HT-29 (cell line): ENCODE data around the gene USP43. TPM values are rescaled to one million over a fixed set of nuclear protein-coding genes. Genes with fewer than 3 reads are reported as not detected.
A peak's percentile ranks its signal among the peaks of the same experiment; 100 is the strongest.

Experiments
- DNase-seq: peaks from one replicate; pipeline ENCODE4 v3.0.0-alpha.2; 2015; ENCODE audit warnings: low spot score
- total RNA-seq: library from RNA; depleted of rRNA; stranded (reverse); fragments of >200 nt; shearing (Covaris generic); gene quantifications from 2 replicates; pipeline ENCODE4 v1.2.3, GENCODE V29; 2014

Gene USP43
- total RNA-seq, 1 experiment from 2014 or later = 21.7 TPM

GRCh38 chr17:9702914-9703780 lies 57.8 kb downstream of the USP43 start:
- DNase-seq = no peak

GRCh38 chr17:9703781-9704082 lies 58.4 kb downstream of the USP43 start:
- DNase-seq = no peak

DNA sequence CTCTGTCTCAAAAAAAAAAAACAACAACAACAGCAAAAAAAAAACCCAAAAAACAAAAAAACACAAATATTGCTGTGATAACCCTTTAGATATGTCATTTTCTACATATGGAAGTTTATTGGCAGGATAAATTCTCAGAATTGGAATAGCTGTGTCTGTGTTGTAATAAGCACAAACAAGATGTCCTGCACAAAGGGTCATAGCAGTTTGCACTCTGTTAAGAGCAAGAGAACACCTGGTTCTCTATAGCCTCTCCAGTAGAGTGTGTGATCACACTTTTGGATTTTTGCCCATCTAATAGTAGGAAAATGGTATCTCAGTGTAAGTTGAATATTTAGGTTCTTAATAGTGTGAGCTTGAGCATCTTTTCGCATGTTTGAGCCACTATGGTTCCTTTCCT lies 60.4 kb downstream of the USP43 start:
- DNase-seq = no peak

DNA sequence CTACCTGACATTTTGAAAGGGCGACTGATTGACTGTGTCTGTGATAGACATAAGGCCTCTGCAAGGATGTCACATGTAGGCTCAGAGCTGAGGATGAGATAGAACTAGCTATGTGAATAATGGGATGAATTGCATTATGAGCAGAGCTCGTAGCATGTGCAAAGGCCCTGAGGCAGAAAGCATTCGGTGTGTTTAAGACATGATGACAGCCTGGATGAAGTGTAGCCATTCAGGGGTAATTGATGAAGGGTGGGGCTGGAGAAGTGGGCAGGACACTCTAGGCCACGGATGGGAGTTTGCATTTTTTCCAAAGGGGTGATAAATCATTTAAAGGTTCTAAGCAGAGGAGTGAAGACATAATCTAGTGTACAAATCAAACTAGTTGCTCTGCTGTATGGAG lies 62.6 kb downstream of the USP43 start:
- DNase-seq = no peak

DNA sequence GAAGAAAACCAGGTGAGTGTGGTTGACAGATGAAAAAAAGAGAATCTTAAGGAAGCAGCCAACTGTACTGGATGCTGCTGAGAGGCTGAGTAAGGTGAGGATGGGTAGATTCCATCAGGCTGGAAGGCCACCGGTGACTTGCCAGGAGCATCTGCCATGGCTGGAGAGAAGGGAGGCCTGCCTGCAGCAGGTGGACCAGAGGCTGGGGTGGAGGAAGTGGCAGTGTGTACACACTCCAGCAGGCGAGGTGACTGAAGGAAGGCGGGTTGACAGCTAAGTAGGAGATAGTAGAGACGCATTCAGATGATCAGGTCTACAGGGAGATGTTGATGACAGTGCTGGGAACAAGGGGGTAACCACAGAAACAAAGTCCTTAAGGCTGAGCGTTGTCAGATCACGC lies 69.5 kb downstream of the USP43 start:
- DNase-seq = no peak

GRCh38 chr17:9715503-9716016 lies 70.2 kb downstream of the USP43 start:
- DNase-seq = no peak

DNA sequence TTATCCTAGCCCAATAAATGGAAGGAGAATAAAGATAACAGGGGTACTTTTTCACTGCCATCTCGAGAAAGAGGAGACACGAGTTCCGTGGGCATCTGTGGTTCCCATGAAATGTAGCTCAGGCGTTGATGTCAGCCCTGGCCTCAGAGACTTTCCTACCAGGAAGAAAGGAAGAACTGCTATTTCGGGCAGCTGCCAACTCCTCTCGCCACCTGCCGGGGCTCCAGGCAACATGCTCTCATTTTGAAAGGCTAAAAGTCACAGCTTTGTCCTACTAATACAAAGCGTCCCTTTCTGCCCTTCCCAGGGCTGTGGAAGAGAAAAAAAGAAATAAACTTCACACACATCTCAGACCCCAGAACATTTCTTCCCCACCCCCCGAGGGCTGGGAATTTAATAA lies 80.3 kb downstream of the USP43 start:
- no peak for DNase-seq

DNA sequence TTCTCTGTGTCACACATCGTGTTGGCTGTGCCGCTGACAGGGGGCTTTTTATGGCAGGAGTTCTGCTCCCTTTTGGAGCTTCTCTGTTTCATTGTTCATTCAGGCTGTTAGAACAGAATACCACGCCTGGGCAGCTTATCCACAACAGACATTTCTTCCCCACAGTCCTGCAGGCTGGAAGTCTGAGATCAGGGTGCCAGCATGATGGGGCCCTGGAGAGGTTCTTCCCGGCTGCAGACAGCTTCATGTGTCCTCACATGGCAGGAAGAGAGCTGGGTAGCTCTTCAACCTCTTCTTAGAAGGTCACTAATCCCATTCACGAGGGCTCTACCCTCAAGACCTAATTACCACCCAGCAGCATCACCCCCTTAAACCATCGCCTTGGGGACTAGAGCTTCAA lies 81.0 kb downstream of the USP43 start:
- DNase-seq = no peak

- DNase-seq = no peak
These were observed 82.7 kb downstream of the USP43 start for GRCh38 chr17:9728005-9728404.

GRCh38 chr17:9728564-9728963 lies 83.2 kb downstream of the USP43 start:
- no peak for DNase-seq

- DNase-seq = peak; percentile 53
These were observed 83.8 kb downstream of the USP43 start for GRCh38 chr17:9729034-9729650.

DNA sequence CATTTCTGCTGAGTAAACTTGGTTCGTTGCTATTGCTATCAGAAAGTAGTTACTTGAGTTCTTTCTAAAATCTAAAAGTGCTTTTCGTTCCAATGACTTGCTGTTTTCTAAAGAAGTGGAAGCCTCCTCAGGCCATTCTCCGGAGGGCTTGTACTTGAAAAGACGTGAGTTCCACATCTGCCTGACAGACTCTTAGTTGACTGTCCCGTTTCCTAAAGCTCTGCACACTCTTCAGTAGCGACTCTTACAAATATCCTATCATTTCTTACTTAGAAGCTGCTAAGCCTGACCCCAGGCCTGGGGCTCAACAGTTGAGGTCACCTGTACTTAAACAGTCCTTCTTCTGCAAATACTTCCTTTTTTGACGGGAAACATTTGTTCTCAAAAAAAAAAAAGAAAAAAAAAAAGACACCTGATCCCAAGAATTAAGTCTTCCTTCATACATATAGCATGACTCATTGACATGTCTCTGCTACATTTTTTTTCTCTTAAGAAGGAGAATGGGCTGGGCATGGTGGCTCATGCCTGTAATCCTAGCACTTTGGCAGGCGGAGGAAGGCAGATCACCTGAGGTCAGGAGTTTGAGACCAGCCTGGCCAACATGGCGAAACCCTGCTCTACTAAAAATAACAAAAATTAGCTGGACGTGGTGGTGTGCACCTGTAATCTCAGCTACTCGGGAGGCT lies 84.6 kb downstream of the USP43 start:
- no peak for DNase-seq

DNA sequence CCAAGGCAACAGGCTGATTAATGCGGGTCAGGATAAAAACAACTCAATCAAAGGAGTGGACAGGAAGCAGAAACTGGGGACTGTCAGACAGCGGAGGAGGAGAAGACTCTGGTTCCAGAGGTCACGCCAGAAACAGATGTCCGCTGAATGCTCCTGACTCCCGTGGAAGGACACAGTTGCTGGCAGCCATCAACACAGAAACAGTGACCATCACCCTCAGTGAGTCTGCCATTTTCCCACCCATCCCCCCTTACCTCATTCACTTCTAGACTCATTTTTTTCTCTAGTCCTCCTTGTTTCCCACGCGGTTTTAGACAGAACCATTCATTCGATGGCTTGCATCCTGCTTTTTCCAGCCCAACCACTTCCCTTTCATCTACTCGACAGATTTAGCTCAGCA lies 105.2 kb downstream of the USP43 start:
- DNase-seq = no peak

- DNase-seq = no peak
These were observed 109.8 kb downstream of the USP43 start for GRCh38 chr17:9755083-9755482.

- no peak for DNase-seq
These were observed 114.9 kb downstream of the USP43 start for GRCh38 chr17:9760266-9760665.

DNA sequence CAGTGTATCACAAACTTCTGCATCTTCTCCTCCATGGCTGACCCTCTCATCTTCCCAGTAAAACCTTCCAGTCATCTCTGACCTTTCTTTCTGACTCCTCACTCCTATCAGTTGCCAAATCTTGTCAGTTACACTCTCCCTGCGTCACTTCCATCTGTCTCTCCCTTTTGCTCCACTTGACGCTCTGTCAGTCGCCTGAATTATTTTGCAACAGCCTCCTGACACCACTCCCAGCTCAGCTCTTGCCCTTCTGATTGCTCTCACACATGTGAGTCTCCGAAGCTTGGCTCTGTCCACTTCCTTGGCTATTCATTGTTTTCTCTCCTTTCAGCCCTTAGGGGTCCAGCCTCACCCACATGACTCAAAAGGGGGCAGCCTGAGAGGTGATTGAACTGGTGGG lies 118.3 kb downstream of the USP43 start:
- no peak for DNase-seq

DNA sequence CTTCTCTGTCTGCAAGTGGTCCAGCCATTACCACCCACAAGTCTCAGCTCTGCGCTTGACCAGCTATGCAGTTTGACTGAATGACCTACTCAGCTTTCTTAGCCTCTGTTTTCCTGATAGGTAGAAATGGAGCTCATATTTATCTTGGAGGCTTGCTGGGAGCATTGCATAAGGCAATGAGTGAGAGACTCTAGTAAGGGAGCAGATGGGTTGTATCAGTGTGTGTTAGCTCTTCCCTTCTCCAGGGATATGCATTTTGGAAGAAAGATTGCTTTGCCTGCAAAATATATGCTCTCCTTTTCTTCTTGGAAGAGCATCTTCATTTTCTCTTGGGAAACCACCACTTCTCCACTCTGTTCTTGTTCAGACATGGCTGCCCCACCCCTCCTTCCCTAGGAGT lies 120.0 kb downstream of the USP43 start:
- no peak for DNase-seq

GRCh38 chr17:9766970-9767369 lies 121.7 kb downstream of the USP43 start:
- no peak for DNase-seq

GRCh38 chr17:9767432-9767991 lies 122.2 kb downstream of the USP43 start:
- no peak for DNase-seq

- peak; percentile 31 for DNase-seq
These were observed 123.1 kb downstream of the USP43 start for GRCh38 chr17:9768381-9768934.

DNA sequence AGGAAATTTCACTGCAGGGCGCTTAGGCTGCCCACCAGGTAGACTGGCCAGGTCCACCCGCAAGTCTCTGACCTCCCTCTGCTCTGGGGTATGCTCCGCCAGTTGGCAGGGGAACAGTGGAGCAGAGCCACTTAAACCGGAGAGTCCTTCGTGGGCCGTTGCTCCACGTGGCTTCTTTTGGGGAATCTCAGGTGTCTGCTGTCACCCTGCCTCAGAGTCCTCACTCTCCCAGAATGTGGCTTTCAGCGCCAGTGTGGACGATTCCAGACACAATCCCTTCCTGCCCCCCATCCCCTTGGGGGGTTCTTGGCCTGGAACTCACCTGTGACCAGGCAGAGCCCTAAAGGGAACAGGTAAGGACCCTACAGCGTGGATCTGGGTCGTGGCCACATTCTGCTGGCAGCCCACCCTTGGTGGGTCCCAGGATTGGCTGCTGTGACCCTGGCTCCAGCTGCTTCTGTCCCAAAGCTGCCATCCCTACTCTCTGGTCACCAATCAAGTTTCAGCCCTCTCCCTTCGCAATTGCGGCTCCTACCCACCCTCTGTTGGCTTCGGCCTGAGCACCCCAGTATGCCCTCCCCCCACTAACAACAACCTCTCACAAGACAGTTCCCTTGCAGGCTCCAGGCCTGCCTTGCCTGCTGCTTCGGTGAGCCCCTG lies 123.8 kb downstream of the USP43 start:
- DNase-seq = no peak
